ENCODE results near the gene PTGER1. TPM values are rescaled to one million over a fixed set of nuclear protein-coding genes. Genes with fewer than 3 reads are reported as not detected.
"Not testable (repeated sequence)": the region's sequence is repeated elsewhere in the genome, so short reads cannot be mapped to it uniquely, and the experiment has no call there.

Gene PTGER1
- polyA plus RNA-seq, 1 donor, result 1.6 TPM

- DNase-seq, result no peak
Observed at GRCh38 chr19:14476327-14476672, 1.1 kb upstream of the PTGER1 start.

GRCh38 chr19:14474827-14475226 is 327 bp downstream of the PTGER1 start:
- no peak for DNase-seq

DNA sequence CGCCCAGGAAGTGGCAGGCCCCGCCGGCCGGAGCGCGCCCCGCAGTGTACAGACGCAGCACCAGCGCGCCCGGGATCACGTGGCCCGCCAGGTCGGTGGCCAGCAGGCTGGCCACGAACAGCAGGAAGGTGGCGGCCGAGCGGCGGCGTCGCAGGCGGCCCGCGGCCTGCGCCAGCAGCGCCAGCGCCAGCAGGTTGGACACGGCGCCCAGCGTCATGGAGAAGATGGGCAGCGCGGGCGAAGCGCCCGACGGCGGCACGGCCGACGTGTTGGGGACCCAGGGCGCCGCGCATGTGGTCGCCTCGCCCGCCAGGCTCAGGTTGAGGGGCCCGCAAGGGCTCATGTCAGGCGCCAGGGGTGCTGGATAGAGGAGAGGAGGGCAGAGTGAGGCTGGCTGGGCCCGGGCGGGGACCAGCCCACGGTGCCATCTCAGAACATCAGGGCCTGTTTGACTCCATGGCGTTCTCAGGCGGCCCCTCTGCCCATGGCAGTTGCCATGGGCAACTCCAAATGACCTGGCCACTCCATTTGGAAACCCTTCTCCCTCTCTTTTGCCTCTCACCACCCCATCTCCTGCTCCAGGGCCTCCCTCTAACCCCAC is 1.1 kb downstream of the PTGER1 start:
- DNase-seq, result no peak

DNA sequence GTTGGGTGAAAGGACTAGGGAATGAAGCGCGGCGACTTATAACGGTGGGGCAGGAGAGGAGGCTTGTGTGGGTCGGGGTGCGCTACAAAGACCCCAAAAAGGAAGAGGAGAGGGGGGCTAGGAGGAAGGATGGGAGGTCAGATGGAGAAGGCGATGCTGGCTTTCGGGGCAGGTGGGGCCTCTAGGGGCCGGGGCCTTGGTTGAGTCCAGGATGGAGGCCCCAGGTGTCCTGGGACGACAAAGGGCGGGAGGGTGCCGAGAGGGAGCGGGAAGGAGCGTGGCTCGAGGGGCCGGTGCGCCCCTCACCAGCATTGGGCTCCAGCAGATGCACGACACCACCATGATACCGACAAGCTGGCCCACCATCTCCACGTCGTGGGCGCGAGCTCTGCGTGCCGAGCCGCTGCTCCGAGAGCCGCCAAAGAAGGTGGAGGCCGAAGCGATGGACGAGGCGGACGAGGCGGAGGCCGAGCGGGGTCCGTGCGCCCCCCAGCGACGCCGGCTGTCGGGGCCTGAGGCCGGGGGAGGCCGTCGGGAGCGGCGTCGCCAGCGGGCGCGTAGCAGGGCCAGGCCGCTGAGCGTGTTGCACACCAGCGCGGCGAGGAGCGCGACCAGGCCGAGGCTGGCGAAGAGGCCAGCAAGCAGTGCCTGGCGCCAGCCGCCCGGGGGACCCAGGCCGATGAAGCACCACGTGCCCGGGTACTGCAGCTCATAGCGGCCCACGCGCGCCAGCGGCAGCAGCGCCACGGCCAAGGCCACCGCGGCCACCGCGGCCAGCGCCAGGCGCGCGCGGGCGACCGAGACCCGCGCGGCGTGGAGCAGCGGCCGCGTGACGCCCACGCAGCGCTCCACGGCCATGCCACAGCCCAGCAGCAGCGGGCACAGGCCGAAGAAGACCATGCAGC is 1.8 kb downstream of the PTGER1 start:
- no peak for DNase-seq

DNA sequence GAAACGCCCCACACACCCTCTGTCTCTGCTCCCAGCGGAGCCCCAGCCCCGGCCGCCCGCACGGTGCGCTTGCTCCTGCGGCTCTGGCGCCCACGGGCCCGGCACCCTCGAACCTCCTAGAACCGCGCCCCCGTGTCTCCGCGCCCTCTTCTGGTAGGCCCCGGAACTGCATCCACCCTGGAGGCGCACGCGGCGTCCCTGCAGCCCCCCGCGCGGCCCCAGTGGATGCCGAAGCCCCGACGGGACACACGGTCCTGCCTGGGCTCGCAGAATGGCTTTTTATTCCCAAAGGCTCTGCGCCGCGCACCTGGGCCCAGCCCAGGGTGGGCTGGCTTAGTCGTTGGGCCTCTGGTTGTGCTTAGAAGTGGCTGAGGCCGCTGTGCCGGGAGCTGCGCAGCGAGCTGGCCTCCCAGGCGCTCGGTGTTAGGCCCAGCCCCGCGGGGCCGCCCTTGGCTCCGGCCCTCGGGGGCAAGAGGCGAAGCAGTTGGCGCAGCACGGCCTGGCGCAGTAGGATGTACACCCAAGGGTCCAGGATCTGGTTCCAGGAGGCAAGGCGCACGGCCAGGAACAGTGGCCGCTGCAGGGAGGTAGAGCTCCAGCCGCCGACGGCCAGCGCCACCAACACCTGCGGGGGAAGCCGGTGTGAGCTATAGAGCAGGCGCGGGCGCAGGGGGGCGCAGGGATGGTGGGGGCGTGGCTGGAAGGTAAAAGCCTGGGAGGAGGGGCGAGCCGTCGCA is 2.8 kb downstream of the PTGER1 start:
- DNase-seq, result peak; percentile 59

GRCh38 chr19:14471436-14472187 is 3.5 kb downstream of the PTGER1 start:
- no peak for DNase-seq

DNA sequence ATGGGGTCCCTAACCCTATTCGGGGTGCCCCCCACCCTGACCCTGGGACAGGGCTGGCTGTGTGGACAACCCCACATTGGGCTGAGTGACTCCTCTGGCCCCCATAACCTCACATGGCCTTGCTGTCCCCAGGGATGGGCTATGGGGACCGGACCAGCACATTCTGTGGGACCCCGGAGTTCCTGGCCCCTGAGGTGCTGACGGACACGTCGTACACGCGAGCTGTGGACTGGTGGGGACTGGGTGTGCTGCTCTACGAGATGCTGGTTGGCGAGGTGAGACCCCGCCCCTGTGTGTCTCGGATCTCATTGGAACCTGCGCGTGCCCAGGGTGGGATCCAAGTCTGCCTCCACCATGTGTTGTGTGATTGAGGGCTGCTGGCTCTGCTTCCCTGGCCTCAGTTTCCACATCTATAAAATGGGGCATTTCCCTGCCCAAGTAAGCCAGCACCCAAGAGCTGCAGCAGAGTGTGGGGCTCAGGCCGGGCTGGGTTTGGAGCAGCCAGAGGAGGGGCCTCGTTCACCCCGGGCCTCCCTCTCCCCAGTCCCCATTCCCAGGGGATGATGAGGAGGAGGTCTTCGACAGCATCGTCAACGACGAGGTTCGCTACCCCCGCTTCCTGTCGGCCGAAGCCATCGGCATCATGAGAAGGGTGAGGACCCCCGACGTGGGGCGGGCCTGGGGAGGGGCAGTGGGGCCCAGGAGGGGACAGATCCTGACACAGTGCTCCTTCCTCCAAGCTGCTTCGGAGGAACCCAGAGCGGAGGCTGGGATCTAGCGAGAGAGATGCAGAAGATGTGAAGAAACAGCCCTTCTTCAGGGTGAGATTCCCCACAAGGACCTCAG is 4.9 kb downstream of the PTGER1 start:
- DNase-seq, result no peak

- no peak for DNase-seq
Observed at GRCh38 chr19:14467816-14468215, 7.3 kb downstream of the PTGER1 start.

DNA sequence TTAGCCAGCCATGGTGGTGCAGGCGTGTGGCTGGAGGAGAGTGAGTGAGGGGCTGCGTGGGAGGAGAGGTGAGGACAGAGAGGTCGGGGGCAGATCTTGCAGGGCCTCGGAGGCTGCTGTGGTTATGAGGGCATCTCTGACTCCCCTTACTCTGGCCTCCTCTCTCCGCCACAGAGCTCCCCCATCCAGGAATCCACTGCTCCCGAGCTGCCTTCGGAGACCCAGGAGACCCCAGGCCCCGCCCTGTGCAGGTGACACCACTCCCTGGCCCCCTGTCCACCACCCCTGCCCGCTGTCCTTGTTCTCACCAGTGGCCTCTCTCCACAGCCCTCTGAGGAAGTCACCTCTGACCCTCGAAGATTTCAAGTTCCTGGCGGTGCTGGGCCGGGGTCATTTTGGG is 7.8 kb downstream of the PTGER1 start:
- DNase-seq, result no peak

DNA sequence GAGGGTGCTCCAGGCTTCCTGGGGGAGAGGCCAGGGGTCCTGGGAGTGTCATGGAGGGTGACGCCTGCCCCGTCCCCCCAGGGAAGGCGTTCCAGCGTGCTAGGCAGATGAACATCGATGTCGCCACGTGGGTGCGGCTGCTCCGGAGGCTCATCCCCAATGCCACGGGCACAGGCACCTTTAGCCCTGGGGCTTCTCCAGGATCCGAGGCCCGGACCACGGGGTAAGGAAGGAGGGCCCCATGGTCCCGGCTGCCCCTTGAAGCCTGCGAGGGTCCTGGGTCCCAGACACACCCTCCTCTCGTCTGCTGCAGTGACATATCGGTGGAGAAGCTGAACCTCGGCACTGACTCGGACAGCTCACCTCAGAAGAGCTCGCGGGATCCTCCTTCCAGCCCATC is 11.4 kb downstream of the PTGER1 start:
- DNase-seq, result no peak

GRCh38 chr19:14462401-14462800 is 12.8 kb downstream of the PTGER1 start:
- DNase-seq, result not testable (repeated sequence)

GRCh38 chr19:14460935-14461334 is 14.2 kb downstream of the PTGER1 start:
- no peak for DNase-seq

GRCh38 chr19:14459703-14460102 is 15.5 kb downstream of the PTGER1 start:
- DNase-seq, result no peak

GRCh38 chr19:14452303-14452702 is 22.9 kb downstream of the PTGER1 start:
- not testable (repeated sequence) for DNase-seq

DNA sequence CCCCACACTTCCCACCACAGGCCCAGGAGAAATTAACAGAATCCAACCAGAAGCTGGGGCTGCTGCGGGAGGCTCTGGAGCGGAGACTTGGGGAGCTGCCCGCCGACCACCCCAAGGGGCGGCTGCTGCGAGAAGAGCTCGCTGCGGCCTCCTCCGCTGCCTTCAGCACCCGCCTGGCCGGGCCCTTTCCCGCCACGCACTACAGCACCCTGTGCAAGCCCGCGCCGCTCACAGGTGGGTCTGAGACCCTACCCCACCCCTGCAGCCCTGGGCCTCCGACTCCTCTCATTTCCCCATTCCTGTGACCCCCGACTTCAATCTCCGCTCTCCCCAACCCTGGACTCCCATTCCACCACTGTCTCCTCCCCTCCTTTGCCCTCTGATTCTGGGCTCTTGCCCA is 24.3 kb downstream of the PTGER1 start:
- DNase-seq, result no peak

GRCh38 chr19:14450168-14450874 is 24.8 kb downstream of the PTGER1 start:
- no peak for DNase-seq

DNA sequence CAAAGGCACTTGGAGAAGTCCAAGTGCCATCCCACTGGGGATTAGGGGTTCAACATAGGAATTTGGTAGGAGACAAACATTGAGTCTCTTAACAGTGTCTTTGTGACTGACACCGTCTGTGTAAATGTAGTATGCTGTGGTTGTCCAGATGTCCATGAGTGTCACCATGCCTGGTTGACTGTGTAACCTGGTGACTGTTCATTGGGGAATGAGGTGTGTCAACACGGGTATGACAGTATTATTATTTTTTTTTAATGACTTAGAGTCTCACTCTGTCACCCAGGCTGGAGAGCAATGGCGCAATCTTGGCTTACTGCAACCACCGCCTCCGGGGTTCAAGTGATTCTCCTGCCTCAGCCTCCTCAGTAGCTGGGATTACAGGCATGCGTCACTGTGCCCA is 25.8 kb downstream of the PTGER1 start:
- DNase-seq, result no peak

DNA sequence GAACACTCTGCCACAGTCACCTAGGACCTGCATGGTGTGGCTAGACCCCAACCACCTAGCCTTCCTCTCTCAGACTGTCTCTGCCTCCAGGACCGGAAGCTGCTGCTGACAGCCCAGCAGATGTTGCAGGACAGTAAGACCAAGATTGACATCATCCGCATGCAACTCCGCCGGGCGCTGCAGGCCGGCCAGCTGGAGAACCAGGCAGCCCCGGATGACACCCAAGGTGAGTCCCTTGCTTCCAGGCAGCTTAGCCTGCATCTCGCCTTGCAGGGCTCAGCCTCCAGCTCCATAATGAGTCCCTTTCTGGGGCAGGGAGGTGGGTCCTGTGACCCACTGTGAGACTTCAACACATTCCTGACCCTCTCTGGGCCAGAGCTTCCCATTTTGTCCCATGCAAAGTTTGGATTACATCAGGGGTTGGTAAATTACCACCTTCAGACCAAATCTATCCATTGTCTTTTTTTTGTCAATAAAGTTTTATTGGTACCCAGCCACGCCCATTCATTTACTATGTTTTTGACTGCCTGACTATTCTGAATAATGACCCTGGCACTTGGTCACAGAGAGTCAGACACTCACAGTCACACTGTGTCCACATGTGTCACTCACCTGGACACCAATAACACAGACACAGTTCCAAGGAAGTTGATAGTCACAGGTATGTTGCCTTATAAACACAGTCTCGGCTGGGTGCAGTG is 28.7 kb downstream of the PTGER1 start:
- DNase-seq, result no peak

DNA sequence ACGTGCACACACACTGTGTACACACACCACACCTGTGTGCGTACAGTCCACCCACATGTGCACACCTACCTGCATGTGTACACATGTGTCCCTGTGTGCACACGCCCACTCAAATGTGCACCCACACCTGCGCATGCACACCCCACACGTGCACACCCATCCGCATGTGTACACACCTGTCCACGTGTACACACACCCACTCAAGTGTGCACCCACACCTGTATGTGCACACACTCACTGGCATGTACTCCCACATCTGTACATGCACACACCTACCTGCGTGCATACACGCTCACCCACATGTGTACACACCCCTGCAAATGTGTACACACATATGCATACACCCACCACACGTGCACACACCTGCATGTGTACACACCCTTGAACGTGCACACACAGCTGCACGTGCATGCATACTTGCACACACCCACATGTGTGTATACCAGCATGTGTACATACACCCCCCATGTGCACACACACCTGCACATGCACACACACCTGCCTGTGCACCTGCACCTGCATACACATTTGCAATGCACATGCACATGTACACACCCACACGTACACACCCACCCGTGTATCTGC is 31.4 kb downstream of the PTGER1 start:
- no peak for DNase-seq

All from left kidney (tissue), 2 donors.